ENCODE data around the gene BICC1. TPM values are rescaled to one million over a fixed set of nuclear protein-coding genes. Genes with fewer than 3 reads are reported as not detected.

BICC1 gene
- total RNA-seq, 1 donor from 2014 or later, result 15.2 TPM

DNA sequence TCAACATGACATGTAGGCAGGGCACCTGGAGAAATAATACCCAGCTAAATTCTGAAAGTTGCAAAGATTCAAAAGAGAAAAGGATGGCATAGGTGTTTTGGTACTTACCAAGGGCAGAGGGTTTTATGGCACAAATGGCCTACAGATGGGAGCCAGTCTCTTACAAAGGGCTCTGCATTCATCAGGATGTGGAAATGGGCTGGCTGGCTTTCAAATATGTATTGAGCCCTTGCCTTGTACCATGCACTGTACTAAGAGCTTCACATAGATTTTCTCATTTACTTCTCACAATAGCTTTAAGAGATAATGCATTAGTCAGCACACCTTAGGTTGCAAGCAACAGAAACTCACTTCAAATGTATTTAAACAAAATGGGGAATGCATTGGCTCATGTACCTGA, 327.1 kb downstream of the BICC1 start:
- Mint-ChIP-seq H3K36me3 (peaks cover 9% of the 10 kb centered on the region), H3K4me1 (ENCODE audit: unreplicated experiment) (peaks cover 16% of the 10 kb centered on the region), H3K27ac (no peak overlapping the region), H3K4me3 (no peak overlapping the region), H3K27me3 (no peaks in the 10 kb centered on the region), H3K9me3 (peaks cover 4% of the 10 kb centered on the region)
- TF ChIP-seq, protein P1, sequence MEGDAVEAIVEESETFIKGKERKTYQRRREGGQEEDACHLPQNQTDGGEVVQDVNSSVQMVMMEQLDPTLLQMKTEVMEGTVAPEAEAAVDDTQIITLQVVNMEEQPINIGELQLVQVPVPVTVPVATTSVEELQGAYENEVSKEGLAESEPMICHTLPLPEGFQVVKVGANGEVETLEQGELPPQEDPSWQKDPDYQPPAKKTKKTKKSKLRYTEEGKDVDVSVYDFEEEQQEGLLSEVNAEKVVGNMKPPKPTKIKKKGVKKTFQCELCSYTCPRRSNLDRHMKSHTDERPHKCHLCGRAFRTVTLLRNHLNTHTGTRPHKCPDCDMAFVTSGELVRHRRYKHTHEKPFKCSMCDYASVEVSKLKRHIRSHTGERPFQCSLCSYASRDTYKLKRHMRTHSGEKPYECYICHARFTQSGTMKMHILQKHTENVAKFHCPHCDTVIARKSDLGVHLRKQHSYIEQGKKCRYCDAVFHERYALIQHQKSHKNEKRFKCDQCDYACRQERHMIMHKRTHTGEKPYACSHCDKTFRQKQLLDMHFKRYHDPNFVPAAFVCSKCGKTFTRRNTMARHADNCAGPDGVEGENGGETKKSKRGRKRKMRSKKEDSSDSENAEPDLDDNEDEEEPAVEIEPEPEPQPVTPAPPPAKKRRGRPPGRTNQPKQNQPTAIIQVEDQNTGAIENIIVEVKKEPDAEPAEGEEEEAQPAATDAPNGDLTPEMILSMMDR (conservative IDR thresholded peaks at IDR 0.05), result no peak
- no peak for DNase-seq (ENCODE audit: extremely low spot score, unreplicated experiment)

DNA sequence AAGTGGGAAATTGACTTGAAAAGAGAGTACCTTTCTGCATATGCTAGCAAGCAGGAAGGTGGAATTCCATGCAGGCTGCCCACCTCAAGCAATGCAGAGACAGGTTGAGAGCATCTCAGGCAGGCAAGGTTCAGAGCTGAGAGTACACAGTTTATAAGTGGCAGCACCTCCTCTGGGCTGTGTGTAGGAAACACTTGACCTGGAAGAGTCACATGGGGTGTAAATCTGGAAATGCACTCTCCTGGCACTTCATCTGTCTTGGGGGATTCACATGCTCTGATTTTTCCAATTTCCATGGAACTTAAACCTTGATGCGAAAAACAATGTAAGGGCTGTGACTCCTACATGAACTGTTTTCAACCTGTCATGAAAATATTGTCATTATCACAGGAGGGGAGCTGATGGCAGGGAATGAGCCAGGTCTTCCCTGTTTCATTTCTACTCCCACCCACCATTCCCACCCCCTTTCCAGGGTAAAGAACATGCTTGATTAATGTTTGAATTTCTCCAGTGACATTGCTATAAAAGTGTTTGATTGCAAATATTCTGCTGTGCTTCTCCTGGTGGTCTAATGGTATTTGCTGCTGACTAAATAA, 328.3 kb downstream of the BICC1 start:
- Mint-ChIP-seq H3K4me3 (no peak overlapping the region), H3K9me3 (peaks cover 4% of the 10 kb centered on the region), H3K27ac (no peak overlapping the region), H3K36me3 (peaks cover 5% of the 10 kb centered on the region), H3K4me1 (ENCODE audit: unreplicated experiment) (peaks cover 16% of the 10 kb centered on the region), H3K27me3 (no peaks in the 10 kb centered on the region)
- no peak for DNase-seq (ENCODE audit: extremely low spot score, unreplicated experiment)
- TF ChIP-seq, protein P1 (conservative IDR thresholded peaks at IDR 0.05), result no peak

- DNase-seq (ENCODE audit: extremely low spot score, unreplicated experiment), result no peak
- Mint-ChIP-seq H3K36me3 (no peaks in the 10 kb centered on the region), H3K4me1 (ENCODE audit: unreplicated experiment) (peaks cover 16% of the 10 kb centered on the region), H3K27ac (peak overlapping the region; percentile 26), H3K9me3 (peaks cover 4% of the 10 kb centered on the region), H3K4me3 (no peak overlapping the region), H3K27me3 (no peaks in the 10 kb centered on the region)
- TF ChIP-seq, protein P1 (conservative IDR thresholded peaks at IDR 0.05), result no peak
These were observed 330.2 kb downstream of the BICC1 start for GRCh38 chr10:58842860-58843376.

DNA sequence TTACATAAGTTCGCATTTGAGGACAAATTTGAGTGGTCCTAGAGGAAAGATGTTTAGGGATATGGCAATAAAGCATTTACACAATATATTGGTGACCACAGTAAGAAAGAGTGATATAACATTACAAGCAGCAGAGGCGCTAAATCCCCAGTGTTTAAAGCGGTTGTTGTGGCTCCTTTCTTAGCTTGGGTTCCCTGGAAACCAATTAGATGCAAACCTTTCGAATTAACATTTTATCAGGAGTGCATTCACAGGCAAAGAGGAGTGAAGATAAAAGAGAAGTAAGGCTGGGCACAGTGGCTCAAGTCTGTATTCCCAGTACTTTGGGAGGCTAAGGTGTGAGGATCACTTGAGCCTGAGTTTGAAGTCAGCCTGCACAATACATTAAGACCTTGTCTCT, 331.1 kb downstream of the BICC1 start:
- Mint-ChIP-seq H3K4me1 (ENCODE audit: unreplicated experiment) (peaks cover 16% of the 10 kb centered on the region), H3K4me3 (no peak overlapping the region), H3K9me3 (peaks cover 7% of the 10 kb centered on the region), H3K36me3 (no peaks in the 10 kb centered on the region), H3K27me3 (no peaks in the 10 kb centered on the region), H3K27ac (no peak overlapping the region)
- no peak for DNase-seq (ENCODE audit: extremely low spot score, unreplicated experiment)
- TF ChIP-seq, protein P1 (conservative IDR thresholded peaks at IDR 0.05), result no peak

- peaks cover 7% of the 10 kb centered on the region for H3K9me3 Mint-ChIP-seq
- no peak for DNase-seq (ENCODE audit: extremely low spot score, unreplicated experiment)
- TF ChIP-seq, protein P1 (conservative IDR thresholded peaks at IDR 0.05), result no peak
- H3K27ac Mint-ChIP-seq, result peak overlapping the region; percentile 34
- no peak overlapping the region for H3K4me3 Mint-ChIP-seq
- peaks cover 16% of the 10 kb centered on the region for H3K4me1 Mint-ChIP-seq (ENCODE audit: unreplicated experiment)
- H3K36me3 Mint-ChIP-seq, result no peaks in the 10 kb centered on the region
- H3K27me3 Mint-ChIP-seq, result no peaks in the 10 kb centered on the region
These were observed 332.0 kb downstream of the BICC1 start for GRCh38 chr10:58844680-58845079.

Measured in type B pancreatic cell (in vitro differentiated cells).